ENCODE results near the gene S100A13. TPM values are rescaled to one million over a fixed set of nuclear protein-coding genes. Genes with fewer than 3 reads are reported as not detected.

The S100A13 gene
- total RNA-seq, 1 experiment from 2014 or later = 111 TPM

DNA sequence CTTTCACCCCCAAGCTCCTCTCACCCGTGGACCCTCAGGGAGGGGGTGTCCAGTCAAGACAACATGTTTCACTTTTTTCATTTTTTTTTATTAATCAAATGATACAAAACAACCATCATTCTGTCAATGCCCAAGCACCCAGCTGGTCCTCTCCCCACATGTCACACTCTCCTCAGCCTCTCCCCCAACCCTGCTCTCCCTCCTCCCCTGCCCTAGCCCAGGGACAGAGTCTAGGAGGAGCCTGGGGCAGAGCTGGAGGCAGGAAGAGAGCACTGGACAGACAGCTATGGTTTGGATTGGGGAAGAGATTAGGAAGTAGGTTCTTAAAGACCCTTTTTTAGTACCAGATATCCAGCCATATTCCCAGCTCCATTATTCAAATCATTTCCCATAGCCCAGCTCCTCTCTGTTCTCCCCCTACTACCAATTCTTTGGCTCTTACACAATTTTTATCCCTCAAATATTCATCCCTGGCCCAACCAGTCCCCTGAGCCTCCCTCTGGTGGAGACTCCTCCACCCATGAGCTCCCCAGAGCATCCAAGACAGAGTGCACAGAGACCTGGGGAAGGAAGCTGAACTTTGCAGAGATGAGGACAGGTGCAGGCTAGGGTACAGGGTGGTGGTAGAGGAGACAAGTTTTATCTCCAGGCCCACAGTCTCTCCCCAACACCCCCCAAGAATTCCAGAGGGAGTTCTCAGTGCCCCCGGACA, 13.0 kb downstream of the S100A13 start:
- CTCF ChIA-PET = interaction anchor here (1.2 to 1.6 kb wide), 2 partner anchors 9 to 13 kb away, joined by 3 to 4 read pairs; partner anchors contain the start of gene S100A13
- Histone ChIP-seq H3K9me3 (ENCODE audit: control insufficient read depth, insufficient read depth, low read depth, low read length) (no peaks in the 10 kb centered on the region), H3K27ac (ENCODE audit: low read length) (peak overlapping the region; percentile 42; the same call in 1 of the 2 replicates), H3K27me3 (ENCODE audit: control insufficient read depth, insufficient read depth, low read length) (no peaks in the 10 kb centered on the region), H3K36me3 (ENCODE audit: control insufficient read depth, insufficient read depth, low read length) (no peaks in the 10 kb centered on the region), H3K4me3 (ENCODE audit: low read depth in 2 of 2, low read length in 2 of 2) (no peak overlapping the region), H3K4me1 (ENCODE audit: control insufficient read depth, insufficient read depth, low read length) (peaks cover 34% of the 10 kb centered on the region)
- BruUV-seq (replicated peaks) = no TSS peak
- intact Hi-C loops (cut with micrococcal nuclease; ENCODE audit: unreplicated experiment) = no loop called here
- POLR2A ChIA-PET = interaction anchor here (1.6 to 1.9 kb wide), 2 partner anchors 13 to 20 kb away, joined by 5 read pairs; partner anchors contain the start of genes CHTOP and S100A13
- no peak for DNase-seq (ENCODE audit: low read depth, low spot score)
- ATAC-seq = no peak
- TF ChIP-seq POLR2AphosphoS5 (IDR thresholded peaks at IDR 0.05; ENCODE audit: low read depth, low read length) (no peak), SIN3A (IDR thresholded peaks at IDR 0.05; ENCODE audit: borderline replicate concordance, insufficient read depth, low read depth, low read length) (no peak), TCF7L2 (IDR thresholded peaks at IDR 0.05; ENCODE audit: low read depth, low read length) (no peak)
- TF ChIP-seq, protein P1, sequence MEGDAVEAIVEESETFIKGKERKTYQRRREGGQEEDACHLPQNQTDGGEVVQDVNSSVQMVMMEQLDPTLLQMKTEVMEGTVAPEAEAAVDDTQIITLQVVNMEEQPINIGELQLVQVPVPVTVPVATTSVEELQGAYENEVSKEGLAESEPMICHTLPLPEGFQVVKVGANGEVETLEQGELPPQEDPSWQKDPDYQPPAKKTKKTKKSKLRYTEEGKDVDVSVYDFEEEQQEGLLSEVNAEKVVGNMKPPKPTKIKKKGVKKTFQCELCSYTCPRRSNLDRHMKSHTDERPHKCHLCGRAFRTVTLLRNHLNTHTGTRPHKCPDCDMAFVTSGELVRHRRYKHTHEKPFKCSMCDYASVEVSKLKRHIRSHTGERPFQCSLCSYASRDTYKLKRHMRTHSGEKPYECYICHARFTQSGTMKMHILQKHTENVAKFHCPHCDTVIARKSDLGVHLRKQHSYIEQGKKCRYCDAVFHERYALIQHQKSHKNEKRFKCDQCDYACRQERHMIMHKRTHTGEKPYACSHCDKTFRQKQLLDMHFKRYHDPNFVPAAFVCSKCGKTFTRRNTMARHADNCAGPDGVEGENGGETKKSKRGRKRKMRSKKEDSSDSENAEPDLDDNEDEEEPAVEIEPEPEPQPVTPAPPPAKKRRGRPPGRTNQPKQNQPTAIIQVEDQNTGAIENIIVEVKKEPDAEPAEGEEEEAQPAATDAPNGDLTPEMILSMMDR (IDR thresholded peaks at IDR 0.05) = no peak
- TF ChIP-seq, protein P2, sequence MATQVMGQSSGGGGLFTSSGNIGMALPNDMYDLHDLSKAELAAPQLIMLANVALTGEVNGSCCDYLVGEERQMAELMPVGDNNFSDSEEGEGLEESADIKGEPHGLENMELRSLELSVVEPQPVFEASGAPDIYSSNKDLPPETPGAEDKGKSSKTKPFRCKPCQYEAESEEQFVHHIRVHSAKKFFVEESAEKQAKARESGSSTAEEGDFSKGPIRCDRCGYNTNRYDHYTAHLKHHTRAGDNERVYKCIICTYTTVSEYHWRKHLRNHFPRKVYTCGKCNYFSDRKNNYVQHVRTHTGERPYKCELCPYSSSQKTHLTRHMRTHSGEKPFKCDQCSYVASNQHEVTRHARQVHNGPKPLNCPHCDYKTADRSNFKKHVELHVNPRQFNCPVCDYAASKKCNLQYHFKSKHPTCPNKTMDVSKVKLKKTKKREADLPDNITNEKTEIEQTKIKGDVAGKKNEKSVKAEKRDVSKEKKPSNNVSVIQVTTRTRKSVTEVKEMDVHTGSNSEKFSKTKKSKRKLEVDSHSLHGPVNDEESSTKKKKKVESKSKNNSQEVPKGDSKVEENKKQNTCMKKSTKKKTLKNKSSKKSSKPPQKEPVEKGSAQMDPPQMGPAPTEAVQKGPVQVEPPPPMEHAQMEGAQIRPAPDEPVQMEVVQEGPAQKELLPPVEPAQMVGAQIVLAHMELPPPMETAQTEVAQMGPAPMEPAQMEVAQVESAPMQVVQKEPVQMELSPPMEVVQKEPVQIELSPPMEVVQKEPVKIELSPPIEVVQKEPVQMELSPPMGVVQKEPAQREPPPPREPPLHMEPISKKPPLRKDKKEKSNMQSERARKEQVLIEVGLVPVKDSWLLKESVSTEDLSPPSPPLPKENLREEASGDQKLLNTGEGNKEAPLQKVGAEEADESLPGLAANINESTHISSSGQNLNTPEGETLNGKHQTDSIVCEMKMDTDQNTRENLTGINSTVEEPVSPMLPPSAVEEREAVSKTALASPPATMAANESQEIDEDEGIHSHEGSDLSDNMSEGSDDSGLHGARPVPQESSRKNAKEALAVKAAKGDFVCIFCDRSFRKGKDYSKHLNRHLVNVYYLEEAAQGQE (IDR thresholded peaks at IDR 0.05; ENCODE audit: insufficient read depth in 1 of 2, low read depth in 2 of 2, low read length in 1 of 2) = no peak
- in situ Hi-C loops (cut with HindIII; ENCODE audit: low pct_unique_long_range_greater_than_20kb, low sequenced_read_pairs) = loop anchor here (25.0 kb wide), 1 partner anchor 252 kb away; the partner anchor contains the start of gene S100A9

DNA sequence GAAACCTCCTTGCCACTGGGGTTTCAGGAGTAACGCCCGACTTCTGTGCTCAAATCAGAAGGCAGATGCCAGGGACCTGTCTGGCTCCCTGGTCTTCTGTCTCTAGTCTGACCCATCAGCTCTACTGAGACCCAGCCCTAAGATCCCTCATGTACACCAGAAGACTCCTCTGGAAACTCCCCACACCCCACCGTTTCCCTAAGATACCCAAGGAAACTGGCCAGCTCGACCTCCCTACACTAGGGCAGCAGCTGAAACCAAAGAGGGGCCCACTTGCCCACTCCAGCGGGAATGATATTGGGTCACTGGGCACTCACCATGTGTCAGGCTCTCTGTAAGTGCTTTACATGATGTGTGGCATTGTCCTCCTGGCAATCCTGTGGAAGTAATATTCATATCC, 13.9 kb downstream of the S100A13 start:
- Histone ChIP-seq H3K27ac (ENCODE audit: low read length) (peak overlapping the region; percentile 87), H3K9me3 (ENCODE audit: control insufficient read depth, insufficient read depth, low read depth, low read length) (no peaks in the 10 kb centered on the region), H3K4me3 (ENCODE audit: low read depth in 2 of 2, low read length in 2 of 2) (peak overlapping the region; percentile 52 to 85), H3K36me3 (ENCODE audit: control insufficient read depth, insufficient read depth, low read length) (no peaks in the 10 kb centered on the region), H3K27me3 (ENCODE audit: control insufficient read depth, insufficient read depth, low read length) (no peaks in the 10 kb centered on the region), H3K4me1 (ENCODE audit: control insufficient read depth, insufficient read depth, low read length) (peaks cover 43% of the 10 kb centered on the region)
- in situ Hi-C loops (cut with HindIII; ENCODE audit: low pct_unique_long_range_greater_than_20kb, low sequenced_read_pairs) = loop anchor here (25.0 kb wide), 1 partner anchor 251 kb away; the partner anchor contains the start of gene S100A9
- no TSS peak for BruUV-seq (replicated peaks)
- intact Hi-C loops (cut with micrococcal nuclease; ENCODE audit: unreplicated experiment) = no loop called here
- TF ChIP-seq, protein P2 (IDR thresholded peaks at IDR 0.05; ENCODE audit: insufficient read depth in 1 of 2, low read depth in 2 of 2, low read length in 1 of 2) = no peak
- TF ChIP-seq POLR2AphosphoS5 (IDR thresholded peaks at IDR 0.05; ENCODE audit: low read depth, low read length) (no peak), TCF7L2 (IDR thresholded peaks at IDR 0.05; ENCODE audit: low read depth, low read length) (no peak), SIN3A (IDR thresholded peaks at IDR 0.05; ENCODE audit: borderline replicate concordance, insufficient read depth, low read depth, low read length) (no peak)
- TF ChIP-seq, protein P1 (IDR thresholded peaks at IDR 0.05) = no peak
- ATAC-seq (no peak), DNase-seq (ENCODE audit: low read depth, low spot score) (no peak)
- CTCF ChIA-PET = interaction anchor here (0.5 to 1.8 kb wide), 3 partner anchors 10 to 41 kb away, joined by 4 to 10 read pairs (median 4); no protein-coding TSS in a partner anchor
- POLR2A ChIA-PET = interaction anchor here (0.6 to 1.6 kb wide), 2 partner anchors 10 to 20 kb away, joined by 5 to 14 read pairs; partner anchors contain the start of gene CHTOP

All from Panc1 (cell line).